ENCODE data around the gene HIBADH. TPM values are rescaled to one million over a fixed set of nuclear protein-coding genes. Genes with fewer than 3 reads are reported as not detected.

Gene HIBADH
- total RNA-seq, 1 experiment from 2014 or later: 33.7 TPM

DNA sequence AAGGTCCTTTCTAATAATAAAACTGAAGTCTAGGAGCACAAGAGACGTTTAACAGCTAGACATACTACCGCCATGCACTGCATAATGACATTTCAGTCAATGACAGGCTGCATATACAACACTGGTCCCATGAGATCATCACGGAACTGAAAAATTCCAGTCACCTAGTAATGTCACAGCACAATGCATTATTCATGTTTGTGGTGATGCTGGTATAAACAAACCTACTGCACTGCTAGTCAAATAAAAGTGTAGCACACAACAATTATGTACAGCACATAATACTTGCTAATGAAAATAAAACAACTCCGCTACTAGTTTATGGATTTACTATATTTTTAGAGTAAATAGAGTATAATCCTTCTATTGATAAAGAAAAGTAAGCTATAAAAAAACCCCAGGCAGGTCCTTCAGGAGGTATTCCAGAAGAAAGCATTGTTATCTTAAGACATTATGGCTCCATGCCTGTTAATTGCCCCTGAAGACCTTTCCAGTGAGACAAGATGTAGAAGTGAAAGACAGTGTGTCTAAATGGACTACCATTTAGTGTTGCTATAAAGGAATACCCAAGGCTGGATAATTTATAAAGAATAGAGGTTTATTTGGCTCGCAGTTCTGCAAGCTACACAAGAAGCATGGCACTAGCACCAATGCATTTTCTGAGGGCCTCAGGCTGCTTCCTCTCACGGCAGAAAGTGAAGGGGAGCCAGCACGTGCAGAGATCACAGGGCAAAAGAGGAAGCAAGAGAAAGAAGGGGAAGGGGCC is 47.1 kb downstream of the HIBADH start:
- Mint-ChIP-seq H3K36me3 (ENCODE audit: insufficient read depth, unreplicated experiment) (peaks cover 10% of the 10 kb centered on the region), H3K9me3 (ENCODE audit: unreplicated experiment) (peaks cover 34% of the 10 kb centered on the region), H3K4me1 (ENCODE audit: low read depth, unreplicated experiment) (peaks cover 13% of the 10 kb centered on the region), H3K27me3 (ENCODE audit: insufficient read depth, unreplicated experiment) (no peaks in the 10 kb centered on the region), H3K4me3 (ENCODE audit: unreplicated experiment) (no peak overlapping the region), H3K27ac (ENCODE audit: unreplicated experiment) (no peak overlapping the region)
- BruUV-seq (replicated peaks): no TSS peak
- ChIA-PET CTCF (no interaction called here), POLR2A (no interaction called here)
- Histone ChIP-seq H3K4me3 (ENCODE audit: low read depth, low read length) (no peak overlapping the region), H3K36me3 (ENCODE audit: control insufficient read depth, insufficient read depth, low read length) (peaks cover 6% of the 10 kb centered on the region), H3K4me1 (no peaks in the 10 kb centered on the region), H3K9me3 (peaks cover 22% of the 10 kb centered on the region), H3K27me3 (replicated peaks; ENCODE audit: control insufficient read depth, insufficient read depth, low read length) (no peaks in the 10 kb centered on the region)
- intact Hi-C loops (cut with micrococcal nuclease; ENCODE audit: unreplicated experiment): no loop called here
- no peak for TF ChIP-seq CTCF (IDR thresholded peaks at IDR 0.05; ENCODE audit: insufficient read depth in 1 of 2, low read depth in 1 of 2, low read length in 1 of 2, severe bottlenecking in 1 of 2, unreplicated experiment in 1 of 2)
- no peak for DNase-seq

DNA sequence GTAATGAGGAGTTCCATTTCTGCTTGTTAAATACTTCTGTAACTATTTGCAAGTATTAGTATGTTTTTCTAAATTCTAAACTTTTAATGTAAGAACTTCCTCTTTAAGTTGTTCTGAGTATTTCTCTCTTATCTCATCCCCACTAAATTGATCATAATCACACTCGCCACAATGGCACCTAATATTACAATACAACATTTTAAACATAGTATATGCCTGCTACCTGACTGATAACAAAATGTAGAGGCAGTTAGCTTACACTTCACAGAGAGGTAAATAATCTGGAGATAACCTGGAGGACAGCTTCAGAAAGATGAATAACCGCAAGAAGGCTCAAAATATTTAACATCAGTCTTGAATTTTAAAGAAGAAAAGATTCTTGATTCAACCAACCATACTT is 48.6 kb downstream of the HIBADH start:
- intact Hi-C loops (cut with micrococcal nuclease; ENCODE audit: unreplicated experiment): no loop called here
- ChIA-PET CTCF (no interaction called here), POLR2A (interaction anchor here (0.7 kb wide), 1 partner anchor 49 kb away, joined by 9 read pairs; the partner anchor contains the start of gene HIBADH)
- Mint-ChIP-seq H3K4me1 (ENCODE audit: low read depth, unreplicated experiment) (peaks cover 13% of the 10 kb centered on the region), H3K4me3 (ENCODE audit: unreplicated experiment) (no peak overlapping the region), H3K27ac (ENCODE audit: unreplicated experiment) (no peak overlapping the region), H3K9me3 (ENCODE audit: unreplicated experiment) (peaks cover 19% of the 10 kb centered on the region), H3K36me3 (ENCODE audit: insufficient read depth, unreplicated experiment) (peaks cover 10% of the 10 kb centered on the region), H3K27me3 (ENCODE audit: insufficient read depth, unreplicated experiment) (no peaks in the 10 kb centered on the region)
- Histone ChIP-seq H3K36me3 (ENCODE audit: control insufficient read depth, insufficient read depth, low read length) (peaks cover 6% of the 10 kb centered on the region), H3K4me3 (ENCODE audit: low read depth, low read length) (no peak overlapping the region), H3K4me1 (peaks cover 5% of the 10 kb centered on the region), H3K27me3 (replicated peaks; ENCODE audit: control insufficient read depth, insufficient read depth, low read length) (no peaks in the 10 kb centered on the region), H3K9me3 (peaks cover 7% of the 10 kb centered on the region)
- TF ChIP-seq CTCF (IDR thresholded peaks at IDR 0.05; ENCODE audit: insufficient read depth in 1 of 2, low read depth in 1 of 2, low read length in 1 of 2, severe bottlenecking in 1 of 2, unreplicated experiment in 1 of 2): no peak
- no TSS peak for BruUV-seq (replicated peaks)
- no peak for DNase-seq

DNA sequence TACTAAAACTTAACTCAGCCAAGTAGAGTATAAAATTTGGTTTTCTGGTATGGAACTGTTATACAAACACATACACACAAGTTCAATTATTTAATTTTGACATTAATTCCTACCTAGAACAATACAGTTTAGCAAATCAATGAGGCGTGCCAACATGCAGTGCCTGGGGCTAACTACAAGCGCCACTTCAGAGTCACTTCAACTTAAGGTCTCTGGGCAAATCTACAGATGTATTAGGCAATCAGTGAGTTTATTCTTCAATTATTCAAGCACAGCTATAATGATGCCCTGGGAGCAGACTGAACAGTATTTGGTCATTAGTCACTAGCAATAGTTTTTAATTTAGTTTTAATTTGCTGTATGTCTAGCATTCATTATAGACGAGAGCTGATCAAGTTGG is 51.6 kb downstream of the HIBADH start:
- CTCF ChIA-PET: no interaction called here
- intact Hi-C loops (cut with micrococcal nuclease; ENCODE audit: unreplicated experiment): no loop called here
- Histone ChIP-seq H3K4me3 (ENCODE audit: low read depth, low read length) (no peak overlapping the region), H3K4me1 (peaks cover 31% of the 10 kb centered on the region), H3K36me3 (ENCODE audit: control insufficient read depth, insufficient read depth, low read length) (no peaks in the 10 kb centered on the region; the same call in 1 of the 2 replicates), H3K27me3 (replicated peaks; ENCODE audit: control insufficient read depth, insufficient read depth, low read length) (no peaks in the 10 kb centered on the region), H3K9me3 (peaks cover under 1% of the 10 kb centered on the region; the same call in 1 of the 2 replicates)
- no peak for DNase-seq
- POLR2A ChIA-PET: no interaction called here
- Mint-ChIP-seq H3K27ac (ENCODE audit: unreplicated experiment) (no peak overlapping the region), H3K36me3 (ENCODE audit: insufficient read depth, unreplicated experiment) (peaks cover 5% of the 10 kb centered on the region), H3K4me3 (ENCODE audit: unreplicated experiment) (no peak overlapping the region), H3K4me1 (ENCODE audit: low read depth, unreplicated experiment) (peaks cover 5% of the 10 kb centered on the region), H3K27me3 (ENCODE audit: insufficient read depth, unreplicated experiment) (no peaks in the 10 kb centered on the region), H3K9me3 (ENCODE audit: unreplicated experiment) (peaks cover 6% of the 10 kb centered on the region)
- no peak for TF ChIP-seq CTCF (IDR thresholded peaks at IDR 0.05; ENCODE audit: insufficient read depth in 1 of 2, low read depth in 1 of 2, low read length in 1 of 2, severe bottlenecking in 1 of 2, unreplicated experiment in 1 of 2)
- BruUV-seq (replicated peaks): no TSS peak
